ENCODE data around the gene LFNG. TPM values are rescaled to one million over a fixed set of nuclear protein-coding genes. Genes with fewer than 3 reads are reported as not detected.

Gene LFNG
- total RNA-seq, 1 donor from 2014 or later: 58.0 TPM

DNA sequence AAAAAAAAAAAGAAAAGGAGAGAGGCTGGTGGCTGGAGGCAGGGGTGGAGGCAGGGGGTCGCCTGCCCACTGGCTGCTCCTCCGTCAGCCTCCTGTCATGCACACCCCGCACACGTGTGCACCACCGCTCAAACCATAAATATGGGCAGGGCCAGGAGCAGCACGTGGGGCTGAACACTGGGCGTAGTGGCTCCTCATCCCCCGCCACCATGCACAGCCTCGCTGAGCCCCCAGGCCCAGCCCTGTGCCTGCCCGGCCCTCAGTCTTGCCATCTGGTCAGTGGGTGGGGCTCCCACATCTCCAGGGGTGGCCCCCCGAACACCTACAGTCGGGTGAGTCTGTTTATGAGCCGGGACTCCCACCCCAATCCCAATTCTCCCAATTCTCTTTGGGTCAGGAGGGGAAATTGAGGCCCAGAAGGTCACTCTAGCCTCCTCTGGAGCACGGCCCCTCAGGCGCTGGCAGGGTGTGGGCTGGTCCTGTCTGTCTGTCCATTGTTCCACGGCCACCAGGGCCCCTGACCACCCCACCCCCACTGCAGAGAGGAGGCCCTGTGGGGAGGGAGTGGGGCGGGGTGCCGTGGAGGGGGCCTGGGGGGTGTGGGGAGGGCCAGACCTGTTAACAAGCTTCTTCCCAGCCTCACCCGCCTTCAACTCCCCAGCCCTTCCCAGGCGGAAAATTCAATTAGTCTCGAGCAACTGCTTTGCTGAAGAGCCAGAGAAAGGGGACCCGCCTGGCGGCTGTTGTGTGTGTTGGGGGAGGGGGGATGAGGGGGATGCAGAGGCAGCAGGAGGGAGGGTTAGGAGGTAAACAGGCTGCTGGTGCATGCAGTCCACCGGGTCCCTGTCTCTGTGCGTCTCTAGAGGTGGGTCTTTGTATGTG is 23.9 kb upstream of the LFNG start:
- H3K27ac ChIP-seq: peak overlapping the region; percentile 89
- Mint-ChIP-seq H3K9me3 (peaks cover 3% of the 10 kb centered on the region), H3K27me3 (ENCODE audit: insufficient read depth, low read depth) (peaks cover 26% of the 10 kb centered on the region), H3K27ac (peak overlapping the region; percentile 94), H3K36me3 (no peaks in the 10 kb centered on the region), H3K4me3 (peak overlapping the region; percentile 66), H3K4me1 (peaks cover 57% of the 10 kb centered on the region)
- no peaks in the 10 kb centered on the region for H3K36me3 ChIP-seq
- TF ChIP-seq, protein P1, sequence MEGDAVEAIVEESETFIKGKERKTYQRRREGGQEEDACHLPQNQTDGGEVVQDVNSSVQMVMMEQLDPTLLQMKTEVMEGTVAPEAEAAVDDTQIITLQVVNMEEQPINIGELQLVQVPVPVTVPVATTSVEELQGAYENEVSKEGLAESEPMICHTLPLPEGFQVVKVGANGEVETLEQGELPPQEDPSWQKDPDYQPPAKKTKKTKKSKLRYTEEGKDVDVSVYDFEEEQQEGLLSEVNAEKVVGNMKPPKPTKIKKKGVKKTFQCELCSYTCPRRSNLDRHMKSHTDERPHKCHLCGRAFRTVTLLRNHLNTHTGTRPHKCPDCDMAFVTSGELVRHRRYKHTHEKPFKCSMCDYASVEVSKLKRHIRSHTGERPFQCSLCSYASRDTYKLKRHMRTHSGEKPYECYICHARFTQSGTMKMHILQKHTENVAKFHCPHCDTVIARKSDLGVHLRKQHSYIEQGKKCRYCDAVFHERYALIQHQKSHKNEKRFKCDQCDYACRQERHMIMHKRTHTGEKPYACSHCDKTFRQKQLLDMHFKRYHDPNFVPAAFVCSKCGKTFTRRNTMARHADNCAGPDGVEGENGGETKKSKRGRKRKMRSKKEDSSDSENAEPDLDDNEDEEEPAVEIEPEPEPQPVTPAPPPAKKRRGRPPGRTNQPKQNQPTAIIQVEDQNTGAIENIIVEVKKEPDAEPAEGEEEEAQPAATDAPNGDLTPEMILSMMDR (IDR thresholded peaks at IDR 0.05): no peak
- TF ChIP-seq EZH2 (IDR thresholded peaks at IDR 0.05): no peak
- TF ChIP-seq EZH2phosphoT487 (IDR thresholded peaks at IDR 0.05): no peak
- no peaks in the 10 kb centered on the region for H3K9me3 ChIP-seq (ENCODE audit: low read depth)
- H4K20me1 ChIP-seq (ENCODE audit: low read depth): no peaks in the 10 kb centered on the region
- no peak overlapping the region for H3K4me3 ChIP-seq
- peaks cover 59% of the 10 kb centered on the region for H3F3A ChIP-seq (ENCODE audit: low read depth)
- no peaks in the 10 kb centered on the region for H3K27me3 ChIP-seq
- peak overlapping the region; percentile 70 for H3K4me2 ChIP-seq
- H2AFZ ChIP-seq (replicated peaks): no peak overlapping the region
- no peak overlapping the region for H3K9ac ChIP-seq
- DNase-seq (ENCODE audit: low spot score): peak; percentile 96
- H3K79me2 ChIP-seq (ENCODE audit: low read depth): no peaks in the 10 kb centered on the region
- H3K4me1 ChIP-seq: peaks cover 70% of the 10 kb centered on the region

- H3K4me2 ChIP-seq: peak overlapping the region; percentile 70
- H3K27me3 ChIP-seq: no peaks in the 10 kb centered on the region
- H3K79me2 ChIP-seq (ENCODE audit: low read depth): no peaks in the 10 kb centered on the region
- peaks cover 64% of the 10 kb centered on the region for H3F3A ChIP-seq (ENCODE audit: low read depth)
- Mint-ChIP-seq H3K9me3 (peaks cover 3% of the 10 kb centered on the region), H3K27me3 (ENCODE audit: insufficient read depth, low read depth) (peaks cover 23% of the 10 kb centered on the region), H3K36me3 (no peaks in the 10 kb centered on the region), H3K4me1 (peaks cover 62% of the 10 kb centered on the region), H3K4me3 (peak overlapping the region; percentile 66), H3K27ac (peak overlapping the region; percentile 94)
- H3K36me3 ChIP-seq: no peaks in the 10 kb centered on the region
- no peaks in the 10 kb centered on the region for H3K9me3 ChIP-seq (ENCODE audit: low read depth)
- no peak for TF ChIP-seq EZH2phosphoT487 (IDR thresholded peaks at IDR 0.05)
- TF ChIP-seq, protein P1 (IDR thresholded peaks at IDR 0.05): no peak
- DNase-seq (ENCODE audit: low spot score): no peak
- H3K4me1 ChIP-seq: peaks cover 77% of the 10 kb centered on the region
- no peak overlapping the region for H3K4me3 ChIP-seq
- H4K20me1 ChIP-seq (ENCODE audit: low read depth): no peaks in the 10 kb centered on the region
- no peak overlapping the region for H2AFZ ChIP-seq (replicated peaks)
- peak overlapping the region; percentile 89 for H3K27ac ChIP-seq
- no peak overlapping the region for H3K9ac ChIP-seq
Measured at GRCh38 chr7:2496375-2496774, 23.2 kb upstream of the LFNG start.

GRCh38 chr7:2497065-2497464 is 22.5 kb upstream of the LFNG start:
- Mint-ChIP-seq H3K4me1 (peaks cover 66% of the 10 kb centered on the region), H3K9me3 (peaks cover 2% of the 10 kb centered on the region), H3K27me3 (ENCODE audit: insufficient read depth, low read depth) (peaks cover 22% of the 10 kb centered on the region), H3K27ac (peak overlapping the region; percentile 94), H3K36me3 (no peaks in the 10 kb centered on the region), H3K4me3 (peak overlapping the region; percentile 69)
- no peak for DNase-seq (ENCODE audit: low spot score)
- H3K27me3 ChIP-seq: no peaks in the 10 kb centered on the region
- H3K27ac ChIP-seq: peak overlapping the region; percentile 94
- H3K4me3 ChIP-seq: no peak overlapping the region
- TF ChIP-seq EZH2 (IDR thresholded peaks at IDR 0.05): no peak
- no peaks in the 10 kb centered on the region for H3K79me2 ChIP-seq (ENCODE audit: low read depth)
- peaks cover 81% of the 10 kb centered on the region for H3K4me1 ChIP-seq
- no peaks in the 10 kb centered on the region for H3K9me3 ChIP-seq (ENCODE audit: low read depth)
- no peak overlapping the region for H2AFZ ChIP-seq (replicated peaks)
- peaks cover 64% of the 10 kb centered on the region for H3F3A ChIP-seq (ENCODE audit: low read depth)
- no peaks in the 10 kb centered on the region for H3K36me3 ChIP-seq
- no peak overlapping the region for H3K9ac ChIP-seq
- peak overlapping the region; percentile 64 for H3K4me2 ChIP-seq
- H4K20me1 ChIP-seq (ENCODE audit: low read depth): no peaks in the 10 kb centered on the region

All from neural progenitor cell (in vitro differentiated cells).